ENCODE data around the gene JOSD2. TPM values are rescaled to one million over a fixed set of nuclear protein-coding genes. Genes with fewer than 3 reads are reported as not detected.

The JOSD2 gene
- total and polyA plus RNA-seq, 2 donors (not counting 3 experiments of a cell fraction or from before 2014, with no cell fraction given): 37.4 to 62.8 TPM

DNA sequence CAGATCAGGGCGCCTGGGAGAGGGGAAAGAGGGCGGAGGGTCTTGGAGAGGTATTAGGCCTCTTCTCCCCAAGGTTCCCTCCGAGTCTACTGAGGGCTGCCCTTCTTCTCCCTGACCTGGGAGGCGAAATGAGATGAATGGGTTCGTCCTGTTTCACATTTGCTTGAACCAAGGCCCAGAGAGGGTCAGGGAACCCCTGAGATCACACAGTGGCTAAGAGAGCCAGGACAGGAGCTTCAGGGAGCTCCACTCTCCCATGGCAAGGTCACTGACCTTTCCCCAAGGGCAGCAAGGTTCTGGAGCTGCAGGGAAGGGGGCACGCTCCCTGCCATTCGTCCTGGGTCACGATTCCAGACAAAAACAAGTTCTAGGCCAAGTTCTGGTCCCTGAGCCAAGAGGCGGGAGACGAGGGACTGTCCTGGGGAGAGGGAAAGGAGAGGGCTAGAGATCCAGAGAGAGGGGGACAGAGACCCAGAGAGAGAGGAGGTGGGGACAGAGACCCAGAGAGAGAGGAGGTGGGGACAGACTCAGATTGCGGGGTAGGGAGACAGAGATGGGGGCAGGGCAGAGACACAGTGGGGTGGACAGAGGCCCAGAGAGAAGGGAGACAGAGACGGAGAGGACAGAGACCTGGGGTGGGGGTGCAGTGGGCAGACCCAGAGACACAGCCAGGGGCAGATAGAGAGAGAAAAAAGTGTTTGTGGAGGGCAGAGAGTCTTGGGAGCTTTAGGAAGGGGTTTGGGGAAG, 2.2 kb upstream of the JOSD2 start:
- CTCF ChIA-PET: interaction anchor here (0.5 kb wide), 1 partner anchor 30 kb away, joined by 3 read pairs; no protein-coding TSS in a partner anchor

DNA sequence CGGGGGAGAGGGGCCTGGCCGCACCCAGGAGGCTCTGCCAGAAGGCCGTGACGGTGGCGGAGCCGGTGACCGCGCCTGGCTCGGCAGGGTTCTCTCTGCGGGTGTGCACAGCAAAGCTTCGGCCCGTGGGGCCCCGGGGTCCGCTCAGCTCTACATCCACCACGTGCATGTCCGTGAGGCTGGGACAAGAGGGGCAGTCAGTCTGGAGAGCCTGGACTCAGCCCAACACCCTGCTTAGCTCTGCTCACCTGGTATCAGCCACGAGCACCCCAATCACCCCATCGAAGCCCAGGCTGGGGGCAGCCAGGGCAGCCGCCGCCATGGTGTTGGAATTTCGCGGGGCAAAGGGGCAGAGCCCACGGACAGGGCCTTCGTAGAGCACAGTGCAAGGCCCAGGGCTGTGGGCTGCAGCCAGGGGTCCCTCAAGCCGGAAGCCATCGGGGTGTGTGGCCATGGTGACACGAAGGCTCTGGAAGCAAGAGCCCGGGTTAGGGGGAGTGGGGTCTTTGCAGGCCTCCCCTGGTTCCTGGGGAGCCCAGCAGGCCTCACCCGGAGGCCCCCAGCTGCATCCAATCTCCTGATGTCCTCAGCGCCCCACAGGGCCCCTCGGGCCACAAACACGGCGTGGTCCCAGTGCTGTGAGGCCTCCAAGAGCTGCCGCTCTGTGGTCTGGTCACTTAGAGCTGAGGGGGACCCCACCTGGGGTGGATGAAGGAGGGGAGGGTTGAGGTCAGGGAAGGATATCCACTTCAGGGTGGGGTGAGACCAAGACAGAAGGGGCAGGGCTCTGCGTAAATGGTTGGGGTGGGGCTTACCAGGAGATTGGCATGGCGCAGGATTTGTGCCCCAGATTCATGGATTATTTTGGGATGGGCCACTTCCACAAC, 1.4 kb upstream of the JOSD2 start:
- no peaks in the 10 kb centered on the region for H4K20me1 ChIP-seq (replicated peaks; ENCODE audit: control insufficient read depth, extremely low read depth, insufficient read depth, low read length)
- dilution Hi-C loops (cut with MboI; ENCODE audit: extremely low pct_ligation_motif_present, low sequenced_read_pairs) (no loop called here), intact Hi-C loops (cut with micrococcal nuclease) (no loop called here)
- no peak overlapping the region for H2AFZ ChIP-seq (ENCODE audit: low read depth, low read length)
- no peak overlapping the region for H3K4me3 ChIP-seq (replicated peaks in 1 of 3; ENCODE audit: insufficient read depth in 1 of 3, low read depth in 1 of 3, low read length in 3 of 3)
- BruUV-seq (replicated peaks): no TSS peak
- H3K27me3 ChIP-seq (ENCODE audit: control insufficient read depth in 2 of 2, insufficient read depth in 2 of 2, low read length in 2 of 2): no peaks in the 10 kb centered on the region
- no peak for DNase-seq (ENCODE audit: low read depth, low spot score)
- no peak overlapping the region for H3K9ac ChIP-seq (replicated peaks; ENCODE audit: extremely low read depth, insufficient read depth, low read length)
- ChIA-PET POLR2A (no interaction called here), CTCF (interaction anchor here (1.7 kb wide), 2 partner anchors 25 to 144 kb away, joined by 6 to 10 read pairs; no protein-coding TSS in a partner anchor)
- no peaks in the 10 kb centered on the region for H3K9me3 ChIP-seq (replicated peaks; ENCODE audit: control insufficient read depth, insufficient read depth, low read length)
- peaks cover 7% of the 10 kb centered on the region for H3K4me1 ChIP-seq (ENCODE audit: control insufficient read depth, extremely low read depth, insufficient read depth, low read length)
- no peaks in the 10 kb centered on the region for H3K9me1 ChIP-seq (replicated peaks; ENCODE audit: control insufficient read depth, extremely low read depth, insufficient read depth, low read length)
- TF ChIP-seq, protein P1, sequence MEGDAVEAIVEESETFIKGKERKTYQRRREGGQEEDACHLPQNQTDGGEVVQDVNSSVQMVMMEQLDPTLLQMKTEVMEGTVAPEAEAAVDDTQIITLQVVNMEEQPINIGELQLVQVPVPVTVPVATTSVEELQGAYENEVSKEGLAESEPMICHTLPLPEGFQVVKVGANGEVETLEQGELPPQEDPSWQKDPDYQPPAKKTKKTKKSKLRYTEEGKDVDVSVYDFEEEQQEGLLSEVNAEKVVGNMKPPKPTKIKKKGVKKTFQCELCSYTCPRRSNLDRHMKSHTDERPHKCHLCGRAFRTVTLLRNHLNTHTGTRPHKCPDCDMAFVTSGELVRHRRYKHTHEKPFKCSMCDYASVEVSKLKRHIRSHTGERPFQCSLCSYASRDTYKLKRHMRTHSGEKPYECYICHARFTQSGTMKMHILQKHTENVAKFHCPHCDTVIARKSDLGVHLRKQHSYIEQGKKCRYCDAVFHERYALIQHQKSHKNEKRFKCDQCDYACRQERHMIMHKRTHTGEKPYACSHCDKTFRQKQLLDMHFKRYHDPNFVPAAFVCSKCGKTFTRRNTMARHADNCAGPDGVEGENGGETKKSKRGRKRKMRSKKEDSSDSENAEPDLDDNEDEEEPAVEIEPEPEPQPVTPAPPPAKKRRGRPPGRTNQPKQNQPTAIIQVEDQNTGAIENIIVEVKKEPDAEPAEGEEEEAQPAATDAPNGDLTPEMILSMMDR (IDR thresholded peaks at IDR 0.05; ENCODE audit: extremely low read depth in 1 of 2, insufficient read depth in 1 of 2, low read depth in 1 of 2, low read length in 2 of 2): no peak
- TF ChIP-seq JUN (IDR thresholded peaks at IDR 0.05; ENCODE audit: borderline replicate concordance, insufficient read depth, insufficient read length, low read depth): no peak
- no peak for TF ChIP-seq EZH2 (IDR thresholded peaks at IDR 0.05; ENCODE audit: borderline replicate concordance, low read depth, low read length, severe bottlenecking)
- TF ChIP-seq POLR2AphosphoS5 (IDR thresholded peaks at IDR 0.05; ENCODE audit: insufficient read depth, low read depth, low read length): no peak
- TF ChIP-seq, protein P2, sequence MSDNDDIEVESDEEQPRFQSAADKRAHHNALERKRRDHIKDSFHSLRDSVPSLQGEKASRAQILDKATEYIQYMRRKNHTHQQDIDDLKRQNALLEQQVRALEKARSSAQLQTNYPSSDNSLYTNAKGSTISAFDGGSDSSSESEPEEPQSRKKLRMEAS (IDR thresholded peaks at IDR 0.05; ENCODE audit: insufficient read depth, insufficient read length): no peak
- TF ChIP-seq POLR2A (IDR thresholded peaks at IDR 0.05; ENCODE audit: low read depth, low read length): no peak
- no peak for TF ChIP-seq GATA2 (IDR thresholded peaks at IDR 0.05; ENCODE audit: insufficient read depth, insufficient read length, low read depth, low read length)
- TF ChIP-seq FOS (IDR thresholded peaks at IDR 0.05; ENCODE audit: borderline replicate concordance, insufficient read depth, low read length): no peak
- TF ChIP-seq MYC (IDR thresholded peaks at IDR 0.05; ENCODE audit: low read depth, low read length): no peak
- FAIRE-seq: no peak
- no peak overlapping the region for H3K4me2 ChIP-seq (ENCODE audit: insufficient read depth, low read length)
- no peaks in the 10 kb centered on the region for H3K36me3 ChIP-seq (ENCODE audit: control insufficient read depth in 2 of 2, extremely low read depth in 1 of 2, insufficient read depth in 2 of 2, low read length in 2 of 2)
- no peaks in the 10 kb centered on the region for H3K79me2 ChIP-seq (ENCODE audit: control insufficient read depth, insufficient read depth, low read length)
- H3K27ac ChIP-seq (ENCODE audit: insufficient read depth, low read depth, low read length): no peak overlapping the region

More for the DNA sequence above, 2.2 kb upstream of the JOSD2 start:
- Histone ChIP-seq H3K4me1 (ENCODE audit: control insufficient read depth, extremely low read depth, insufficient read depth, low read length) (peaks cover 7% of the 10 kb centered on the region), H3K9me1 (replicated peaks; ENCODE audit: control insufficient read depth, extremely low read depth, insufficient read depth, low read length) (no peaks in the 10 kb centered on the region), H3K4me2 (ENCODE audit: insufficient read depth, low read length) (no peak overlapping the region), H3K27me3 (ENCODE audit: control insufficient read depth in 2 of 2, insufficient read depth in 2 of 2, low read length in 2 of 2) (no peaks in the 10 kb centered on the region), H3K4me3 (replicated peaks in 1 of 3; ENCODE audit: insufficient read depth in 1 of 3, low read depth in 1 of 3, low read length in 3 of 3) (no peak overlapping the region), H3K36me3 (ENCODE audit: control insufficient read depth in 2 of 2, extremely low read depth in 1 of 2, insufficient read depth in 2 of 2, low read length in 2 of 2) (no peaks in the 10 kb centered on the region), H3K9me3 (replicated peaks; ENCODE audit: control insufficient read depth, insufficient read depth, low read length) (no peaks in the 10 kb centered on the region), H3K27ac (ENCODE audit: insufficient read depth, low read depth, low read length) (no peak overlapping the region), H3K79me2 (ENCODE audit: control insufficient read depth, insufficient read depth, low read length) (no peaks in the 10 kb centered on the region), H3K9ac (replicated peaks; ENCODE audit: extremely low read depth, insufficient read depth, low read length) (no peak overlapping the region), H4K20me1 (replicated peaks; ENCODE audit: control insufficient read depth, extremely low read depth, insufficient read depth, low read length) (no peaks in the 10 kb centered on the region), H2AFZ (ENCODE audit: low read depth, low read length) (no peak overlapping the region)
- FAIRE-seq (no peak), DNase-seq (ENCODE audit: low read depth, low spot score) (no peak)
- POLR2A ChIA-PET: no interaction called here
- no peak for TF ChIP-seq POLR2A (IDR thresholded peaks at IDR 0.05; ENCODE audit: low read depth, low read length)
- no peak for TF ChIP-seq FOS (IDR thresholded peaks at IDR 0.05; ENCODE audit: borderline replicate concordance, insufficient read depth, low read length)
- BruUV-seq (replicated peaks): no TSS peak
- dilution Hi-C loops (cut with MboI; ENCODE audit: extremely low pct_ligation_motif_present, low sequenced_read_pairs): no loop called here
- intact Hi-C loops (cut with micrococcal nuclease): no loop called here

Data from endothelial cell of umbilical vein (primary cell).